Transverse colon (tissue), 4 donors: Measurements from ENCODE around the gene RAPH1. TPM values are rescaled to one million over a fixed set of nuclear protein-coding genes. Genes with fewer than 3 reads are reported as not detected.

Experiments
- DNase-seq: peaks from one replicate; pipeline ENCODE4 v3.0.0-alpha.2; 2019
- H3K27ac ChIP-seq, 4 donors: fragments of 200-600 bp; sonication (generic); 2 replicates each; pipeline ENCODE4 v1.5.1; 2016 to 2018; ENCODE audit warnings: inconsistent platforms in 4 of 4
- H3K27me3 ChIP-seq: fragments of 200-600 bp; sonication (generic); 2 replicates; pipeline ENCODE4 v1.5.1; 2017; ENCODE audit warnings: inconsistent platforms
- H3K36me3 ChIP-seq, 4 donors: fragments of 200-600 bp; sonication (generic); 2 replicates each; pipeline ENCODE4 v1.5.1; 2017 to 2019; ENCODE audit warnings: inconsistent platforms in 4 of 4
- H3K4me1 ChIP-seq, 4 donors: fragments of 200-600 bp; sonication (generic); 2 replicates each; pipeline ENCODE4 v1.5.1; 2017 to 2020; ENCODE audit warnings: inconsistent platforms in 4 of 4
- H3K4me3 ChIP-seq, 4 donors: fragments of 200-600 bp; sonication (generic); 1 replicate in 1 of 4; 2 replicates in 3 of 4; pipeline versions ENCODE4 v1.5.1 to v1.6.1; 2017 to 2019; ENCODE audit warnings: inconsistent platforms in 4 of 4
- H3K9me3 ChIP-seq, 2 donors: fragments of 200-600 bp; sonication (generic); 2 replicates each; pipeline ENCODE4 v1.5.1; 2017 to 2019; ENCODE audit warnings: inconsistent platforms in 2 of 2
- CTCF ChIP-seq, 5 experiments: fragments of 200-600 bp in 3 of 5; fragments of 450-650 bp in 2 of 5; sonication (generic) in 3 of 5; IDR thresholded peaks; 1 replicate in 2 of 5; 2 replicates in 3 of 5; pipeline ENCODE4 v1.5.1; 2016 to 2017; ENCODE audit warnings: antibody characterized with exemption in 5 of 5, inconsistent platforms in 3 of 5, mild to moderate bottlenecking in 2 of 5, moderate library complexity in 1 of 5
- EP300 ChIP-seq: sonication (generic); formaldehyde crosslinking; IDR thresholded peaks from one replicate; pipeline ENCODE4 v1.6.1; 2017; ENCODE audit warnings: antibody characterized with exemption, low read depth
- POLR2A ChIP-seq: fragments of 450-650 bp; IDR thresholded peaks from one replicate; pipeline ENCODE4 v1.6.1; 2016; ENCODE audit warnings: antibody characterized with exemption, mild to moderate bottlenecking, moderate library complexity
- POLR2AphosphoS5 ChIP-seq, 3 donors: sonication (generic); formaldehyde crosslinking; IDR thresholded peaks; one replicate each; pipeline ENCODE4 v1.6.1; 2016; ENCODE audit warnings: antibody characterized with exemption in 3 of 3
- WGBS, 2 donors: methylation state at CpG; one replicate each; pipeline ENCODE4 v1.1.5; 2018; ENCODE audit warnings: low coverage in 1 of 2; 5-methylcytosine and 5-hydroxymethylcytosine counted together
- in situ Hi-C, 4 donors: fragments of 200-750 bp; cut with MboI; loops; one replicate each; pipeline versions ENCODE4 v1.15.0 to v1.15.1; 2017; ENCODE audit warnings: low sequenced_read_pairs in 3 of 4, low pct_ligation_motif_present in 1 of 4, low pct_unique_long_range_greater_than_20kb in 1 of 4
- intact Hi-C: fragments of 100-400 bp; cut with DNase I; formaldehyde crosslinking; loops from one replicate; pipeline ENCODE4 v1.15.1; 2023; ENCODE audit warnings: low total_unique reads
- total RNA-seq, 4 donors: library from RNA; depleted of rRNA; stranded (reverse); fragments of >200 nt; gene quantifications; one replicate each; pipeline ENCODE4 v1.1.0, GENCODE V29; 2016

RAPH1 gene
- total RNA-seq, 4 donors from 2014 or later, result 36.0 to 160 (median 41.8) TPM

GRCh38 chr2:203347375-203347774 lies 187.7 kb downstream of the RAPH1 start:
- H3K9me3 ChIP-seq, result no peaks in the 10 kb centered on the region
- intact Hi-C loops (no loop called here), in situ Hi-C loops (no loop called here)
- no peak for TF ChIP-seq POLR2AphosphoS5 (IDR thresholded peaks at IDR 0.05)
- no peak for TF ChIP-seq CTCF (IDR thresholded peaks at IDR 0.05)
- no peak for TF ChIP-seq POLR2A
- no peak for TF ChIP-seq EP300
- no peak overlapping the region for H3K4me3 ChIP-seq
- 69 to 75% methylated on average over 4 of the region's 4 CpGs for WGBS, 2 donors
- H3K4me1 ChIP-seq, result peaks cover 0 to 7% (median 0%) of the 10 kb centered on the region in 4 donors
- DNase-seq, result no peak
- no peaks in the 10 kb centered on the region for H3K36me3 ChIP-seq
- H3K27ac ChIP-seq, result no peak overlapping the region
- H3K27me3 ChIP-seq, result no peaks in the 10 kb centered on the region

GRCh38 chr2:203346612-203347011 lies 188.5 kb downstream of the RAPH1 start:
- DNase-seq, result no peak
- Histone ChIP-seq H3K4me1 (peaks cover 0 to 7% (median under 1%) of the 10 kb centered on the region in 4 donors), H3K36me3 (no peaks in the 10 kb centered on the region), H3K27ac (no peak overlapping the region), H3K27me3 (no peaks in the 10 kb centered on the region), H3K4me3 (no peak overlapping the region), H3K9me3 (no peaks in the 10 kb centered on the region)
- 95 to 100% methylated on average over 1 of the region's 1 CpG for WGBS, 2 donors
- in situ Hi-C loops, result no loop called here
- TF ChIP-seq POLR2AphosphoS5 (IDR thresholded peaks at IDR 0.05) (no peak), EP300 (no peak), CTCF (IDR thresholded peaks at IDR 0.05) (no peak), POLR2A (no peak)
- intact Hi-C loops, result no loop called here

GRCh38 chr2:203344667-203345066 lies 190.4 kb downstream of the RAPH1 start:
- Histone ChIP-seq H3K36me3 (no peaks in the 10 kb centered on the region), H3K4me3 (no peak overlapping the region), H3K4me1 (peaks cover 0 to 11% (median 6%) of the 10 kb centered on the region in 4 donors), H3K27ac (no peak overlapping the region), H3K27me3 (no peaks in the 10 kb centered on the region), H3K9me3 (no peaks in the 10 kb centered on the region)
- intact Hi-C loops, result no loop called here
- in situ Hi-C loops, result no loop called here
- no peak for TF ChIP-seq POLR2AphosphoS5 (IDR thresholded peaks at IDR 0.05)
- TF ChIP-seq EP300, result no peak
- TF ChIP-seq POLR2A, result no peak
- no peak for TF ChIP-seq CTCF (IDR thresholded peaks at IDR 0.05)
- 93 to 97% methylated on average over 5 to 12 of the region's 12 CpGs for WGBS, 2 donors
- no peak for DNase-seq

Other genes with a start within 250 kb of the RAPH1 start
- 10 to 100 TPM in 3 of 4 donors, 1 to 10 TPM in 1; 9.8 to 69.6 (median 17.8) TPM for gene ABI2, start 206.9 kb downstream of the RAPH1 start, total RNA-seq
- gene CD28, start 171.3 kb upstream of the RAPH1 start, total RNA-seq, result 1 to 10 TPM in 2 of 4 donors, under 1 TPM in 1, not detected in 1; 0.68 to 2.4 (median 1.5) TPM